HG02852 (cell line): ENCODE data around the gene TJP2.
"Not testable (repeated sequence)": the region's sequence is repeated elsewhere in the genome, so short reads cannot be mapped to it uniquely, and the experiment has no call there.

ENCODE experiments used
- ATAC-seq: cut with Tn5 transposase; IDR thresholded peaks from one replicate; pipeline ENCODE4 v1.9.1; 2021; ENCODE audit warnings: mild to moderate bottlenecking, moderate library complexity; ENCODE audit not compliant: unreplicated experiment

Gene TJP2

GRCh38 chr9:69279084-69279731, 105.1 kb downstream of the TJP2 start:
- ATAC-seq, result peak; percentile 93

- no peak for ATAC-seq
Observed at GRCh38 chr9:69279733-69280132, 105.7 kb downstream of the TJP2 start.

GRCh38 chr9:69283003-69283402, 108.9 kb downstream of the TJP2 start:
- ATAC-seq, result no peak

GRCh38 chr9:69292078-69292477, 118.0 kb downstream of the TJP2 start:
- no peak for ATAC-seq

GRCh38 chr9:69293156-69293555, 119.1 kb downstream of the TJP2 start:
- ATAC-seq, result no peak

- no peak for ATAC-seq
Observed at GRCh38 chr9:69295872-69296552, 121.9 kb downstream of the TJP2 start.

- ATAC-seq, result no peak
Observed at GRCh38 chr9:69297300-69297980, 123.4 kb downstream of the TJP2 start.

- ATAC-seq, result no peak
Observed at GRCh38 chr9:69299315-69299714, 125.2 kb downstream of the TJP2 start.

GRCh38 chr9:69299826-69300225, 125.7 kb downstream of the TJP2 start:
- no peak for ATAC-seq

- no peak for ATAC-seq
Observed at GRCh38 chr9:69303331-69303730, 129.3 kb downstream of the TJP2 start.

- not testable (repeated sequence) for ATAC-seq
Observed at GRCh38 chr9:69306895-69307445, 132.9 kb downstream of the TJP2 start.

GRCh38 chr9:69307446-69308205, 133.5 kb downstream of the TJP2 start:
- no peak for ATAC-seq

- ATAC-seq, result no peak
Observed at GRCh38 chr9:69308206-69308931, 134.3 kb downstream of the TJP2 start.

GRCh38 chr9:69313175-69313574, 139.1 kb downstream of the TJP2 start:
- no peak for ATAC-seq

- ATAC-seq, result no peak
Observed at GRCh38 chr9:69314547-69314946, 140.5 kb downstream of the TJP2 start.

GRCh38 chr9:69317081-69317480, 143.0 kb downstream of the TJP2 start:
- no peak for ATAC-seq

GRCh38 chr9:69317894-69318293, 143.8 kb downstream of the TJP2 start:
- peak; percentile 69 for ATAC-seq

GRCh38 chr9:69319324-69320025, 145.4 kb downstream of the TJP2 start:
- no peak for ATAC-seq

- ATAC-seq, result no peak
Observed at GRCh38 chr9:69322256-69322655, 148.2 kb downstream of the TJP2 start.

- no peak for ATAC-seq
Observed at GRCh38 chr9:69323861-69324260, 149.8 kb downstream of the TJP2 start.
